Smooth muscle cell (in vitro differentiated cells): ENCODE results near the gene DUSP22. TPM values are rescaled to one million over a fixed set of nuclear protein-coding genes. Genes with fewer than 3 reads are reported as not detected.

ENCODE experiments used
- DNase-seq: peaks from one replicate; lab custom pipeline; 2025; ENCODE audit not compliant: unreplicated experiment; lab: John Stamatoyannopoulos, UW
- H2AFZ ChIP-seq: fragments of 200-600 bp; sonication (generic); 2 replicates; pipeline ENCODE4 v1.6.0; 2016; ENCODE audit warnings: antibody characterized with exemption, low read depth, mild to moderate bottlenecking
- H3F3A ChIP-seq: fragments of 200-600 bp; sonication (generic); 2 replicates; pipeline ENCODE4 v1.6.0; 2017; ENCODE audit warnings: antibody characterized with exemption, low read depth
- H3K27ac ChIP-seq: fragments of 200-600 bp; sonication (generic); 2 replicates; pipeline ENCODE4 v1.5.1; 2016; ENCODE audit warnings: low read depth, mild to moderate bottlenecking
- H3K27me3 ChIP-seq: fragments of 200-600 bp; sonication (generic); 2 replicates; pipeline ENCODE4 v1.6.1; 2016; ENCODE audit warnings: low read depth, mild to moderate bottlenecking
- H3K36me3 ChIP-seq: fragments of 200-600 bp; sonication (generic); 2 replicates; pipeline ENCODE4 v1.5.1; 2016; ENCODE audit warnings: low read depth
- H3K4me1 ChIP-seq: fragments of 200-600 bp; sonication (generic); 2 replicates; pipeline ENCODE4 v1.5.1; 2016; ENCODE audit warnings: low read depth
- H3K4me2 ChIP-seq: fragments of 200-600 bp; sonication (generic); 2 replicates; pipeline ENCODE4 v1.6.0; 2016; ENCODE audit warnings: mild to moderate bottlenecking
- H3K4me3 ChIP-seq: fragments of 200-600 bp; sonication (generic); 2 replicates; pipeline ENCODE4 v1.5.1; 2016; ENCODE audit warnings: mild to moderate bottlenecking
- H3K79me2 ChIP-seq: fragments of 200-600 bp; sonication (generic); 2 replicates; pipeline ENCODE4 v1.6.0; 2016; ENCODE audit warnings: low read depth, mild to moderate bottlenecking
- H3K9ac ChIP-seq: fragments of 200-600 bp; sonication (generic); 2 replicates; pipeline ENCODE4 v1.6.0; 2016; ENCODE audit warnings: low read depth
- H3K9me3 ChIP-seq: fragments of 200-600 bp; sonication (generic); replicated peaks from 2 replicates; pipeline ENCODE4 v1.5.1; 2016; ENCODE audit warnings: low read depth
- H4K20me1 ChIP-seq: fragments of 200-600 bp; sonication (generic); 2 replicates; pipeline ENCODE4 v1.6.0; 2016; ENCODE audit warnings: low read depth
- WGBS: methylation state at CpG from one replicate; pipeline ENCODE4 v1.1.7; 2016; ENCODE audit warnings: low lambda C conversion rate; 5-methylcytosine and 5-hydroxymethylcytosine counted together
- polyA plus RNA-seq: library from polyadenylated mRNA; unstranded; fragments of >200 nt; fragmentation: Nextera tagmentation; extraction: Ambion mirVana; gene quantifications from 2 replicates; pipeline ENCODE4 v1.2.1, GENCODE V29; 2016
- total RNA-seq: library from RNA; depleted of rRNA; stranded (reverse); fragments of >200 nt; gene quantifications from 2 replicates; pipeline ENCODE4 v1.2.3, GENCODE V29; 2014
- TF ChIP-seq, protein P1 (sequence below): fragments of 200-600 bp; sonication (generic); IDR thresholded peaks from 2 replicates; pipeline ENCODE4 v1.5.1; 2017; ENCODE audit warnings: borderline replicate concordance, mild to moderate bottlenecking, antibody characterized with exemption; ENCODE audit not compliant: insufficient read depth, poor library complexity, severe bottlenecking

Gene DUSP22
- total and polyA plus RNA-seq, 2 experiments from 2014 or later: 16.3 to 19.1 TPM

DNA sequence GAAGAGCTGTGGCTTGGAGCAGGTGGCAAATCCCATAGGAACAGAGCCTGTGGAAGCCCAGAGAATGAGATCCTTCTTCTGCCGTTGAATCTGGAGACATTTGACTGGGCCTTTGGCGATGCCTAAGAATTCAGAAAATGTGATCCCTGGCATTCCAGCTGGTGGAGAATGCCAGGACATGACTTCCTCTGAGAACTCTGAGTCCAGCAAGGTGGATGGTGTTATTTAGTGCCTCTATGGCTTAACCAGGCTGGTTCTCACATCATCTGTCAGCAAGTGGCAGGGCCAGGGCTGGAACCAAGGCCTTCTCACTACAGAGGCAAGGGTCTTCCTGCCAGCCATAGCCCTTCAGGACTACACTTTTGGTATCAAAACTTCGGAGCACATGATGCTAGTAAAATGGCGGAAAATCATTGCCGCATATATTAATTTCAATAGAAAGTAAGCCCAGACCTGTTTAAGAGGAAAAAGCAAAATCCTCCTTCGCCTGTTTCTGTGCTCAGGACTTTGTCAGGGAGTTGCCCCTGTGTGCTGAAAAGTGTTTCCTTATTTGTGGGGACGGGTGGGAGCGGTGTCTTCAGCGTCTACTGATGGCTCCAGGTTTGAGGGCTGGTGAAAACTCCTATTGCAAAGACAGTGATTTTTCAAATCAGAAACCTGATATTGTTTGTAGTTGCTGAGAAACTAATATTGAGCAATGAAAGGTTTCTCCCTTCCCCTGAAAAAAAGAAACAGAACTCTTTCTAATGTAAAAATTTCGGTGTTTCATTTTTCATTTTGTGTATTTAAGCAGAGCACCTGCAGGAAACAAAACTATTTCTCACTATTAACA lies 23.9 kb downstream of the DUSP22 start:
- Histone ChIP-seq H3K36me3 (no peaks in the 10 kb centered on the region), H3K27ac (no peak overlapping the region), H3F3A (no peaks in the 10 kb centered on the region), H3K79me2 (no peaks in the 10 kb centered on the region), H3K4me2 (no peak overlapping the region), H3K4me1 (no peaks in the 10 kb centered on the region), H4K20me1 (peaks cover 50% of the 10 kb centered on the region), H3K27me3 (no peaks in the 10 kb centered on the region), H3K9ac (no peak overlapping the region), H3K4me3 (no peak overlapping the region), H3K9me3 (peaks cover 5% of the 10 kb centered on the region), H2AFZ (no peak overlapping the region)
- DNase-seq: no peak
- WGBS: 84% methylated on average over 10 of the region's 10 CpGs
- TF ChIP-seq, protein P1, sequence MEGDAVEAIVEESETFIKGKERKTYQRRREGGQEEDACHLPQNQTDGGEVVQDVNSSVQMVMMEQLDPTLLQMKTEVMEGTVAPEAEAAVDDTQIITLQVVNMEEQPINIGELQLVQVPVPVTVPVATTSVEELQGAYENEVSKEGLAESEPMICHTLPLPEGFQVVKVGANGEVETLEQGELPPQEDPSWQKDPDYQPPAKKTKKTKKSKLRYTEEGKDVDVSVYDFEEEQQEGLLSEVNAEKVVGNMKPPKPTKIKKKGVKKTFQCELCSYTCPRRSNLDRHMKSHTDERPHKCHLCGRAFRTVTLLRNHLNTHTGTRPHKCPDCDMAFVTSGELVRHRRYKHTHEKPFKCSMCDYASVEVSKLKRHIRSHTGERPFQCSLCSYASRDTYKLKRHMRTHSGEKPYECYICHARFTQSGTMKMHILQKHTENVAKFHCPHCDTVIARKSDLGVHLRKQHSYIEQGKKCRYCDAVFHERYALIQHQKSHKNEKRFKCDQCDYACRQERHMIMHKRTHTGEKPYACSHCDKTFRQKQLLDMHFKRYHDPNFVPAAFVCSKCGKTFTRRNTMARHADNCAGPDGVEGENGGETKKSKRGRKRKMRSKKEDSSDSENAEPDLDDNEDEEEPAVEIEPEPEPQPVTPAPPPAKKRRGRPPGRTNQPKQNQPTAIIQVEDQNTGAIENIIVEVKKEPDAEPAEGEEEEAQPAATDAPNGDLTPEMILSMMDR: no peak

GRCh38 chr6:316753-317038 lies 24.4 kb downstream of the DUSP22 start:
- no peaks in the 10 kb centered on the region for H3K27me3 ChIP-seq
- H3K27ac ChIP-seq: no peak overlapping the region
- no peak overlapping the region for H3K4me3 ChIP-seq
- H3K79me2 ChIP-seq: no peaks in the 10 kb centered on the region
- no peak overlapping the region for H3K9ac ChIP-seq
- no peak overlapping the region for H3K4me2 ChIP-seq
- H4K20me1 ChIP-seq: peaks cover 55% of the 10 kb centered on the region
- no peaks in the 10 kb centered on the region for H3K36me3 ChIP-seq
- no peak for DNase-seq
- H3K4me1 ChIP-seq: no peaks in the 10 kb centered on the region
- peaks cover 5% of the 10 kb centered on the region for H3K9me3 ChIP-seq
- H3F3A ChIP-seq: no peaks in the 10 kb centered on the region
- no peak overlapping the region for H2AFZ ChIP-seq
- TF ChIP-seq, protein P1: no peak

DNA sequence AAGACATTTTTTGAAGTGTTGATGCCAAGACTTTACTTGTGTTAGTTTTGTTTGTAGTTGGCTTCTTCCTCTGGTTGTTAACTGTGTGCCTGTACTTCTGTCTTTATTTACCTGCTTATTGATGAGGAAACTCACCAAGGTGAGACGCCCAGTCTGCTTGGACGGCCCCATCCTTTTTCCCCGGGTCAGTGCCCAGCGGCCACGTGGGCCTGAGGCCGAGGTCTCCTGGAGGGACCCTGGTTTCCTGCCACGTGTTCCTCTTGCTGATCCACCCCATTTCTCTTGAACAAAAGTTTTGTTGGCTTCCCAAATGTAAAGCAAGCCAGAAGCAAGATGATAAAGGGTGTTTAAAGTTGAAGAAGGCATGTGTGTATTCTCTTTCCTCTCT lies 24.8 kb downstream of the DUSP22 start:
- no peaks in the 10 kb centered on the region for H3F3A ChIP-seq
- TF ChIP-seq, protein P1: no peak
- no peaks in the 10 kb centered on the region for H3K79me2 ChIP-seq
- H3K27ac ChIP-seq: no peak overlapping the region
- H3K4me2 ChIP-seq: no peak overlapping the region
- 78% methylated on average over 7 of the region's 7 CpGs for WGBS
- no peaks in the 10 kb centered on the region for H3K36me3 ChIP-seq
- H3K4me3 ChIP-seq: no peak overlapping the region
- no peaks in the 10 kb centered on the region for H3K27me3 ChIP-seq
- no peak for DNase-seq
- H4K20me1 ChIP-seq: peaks cover 59% of the 10 kb centered on the region
- no peaks in the 10 kb centered on the region for H3K4me1 ChIP-seq
- H3K9ac ChIP-seq: no peak overlapping the region
- no peak overlapping the region for H2AFZ ChIP-seq
- H3K9me3 ChIP-seq: peaks cover 5% of the 10 kb centered on the region

DNA sequence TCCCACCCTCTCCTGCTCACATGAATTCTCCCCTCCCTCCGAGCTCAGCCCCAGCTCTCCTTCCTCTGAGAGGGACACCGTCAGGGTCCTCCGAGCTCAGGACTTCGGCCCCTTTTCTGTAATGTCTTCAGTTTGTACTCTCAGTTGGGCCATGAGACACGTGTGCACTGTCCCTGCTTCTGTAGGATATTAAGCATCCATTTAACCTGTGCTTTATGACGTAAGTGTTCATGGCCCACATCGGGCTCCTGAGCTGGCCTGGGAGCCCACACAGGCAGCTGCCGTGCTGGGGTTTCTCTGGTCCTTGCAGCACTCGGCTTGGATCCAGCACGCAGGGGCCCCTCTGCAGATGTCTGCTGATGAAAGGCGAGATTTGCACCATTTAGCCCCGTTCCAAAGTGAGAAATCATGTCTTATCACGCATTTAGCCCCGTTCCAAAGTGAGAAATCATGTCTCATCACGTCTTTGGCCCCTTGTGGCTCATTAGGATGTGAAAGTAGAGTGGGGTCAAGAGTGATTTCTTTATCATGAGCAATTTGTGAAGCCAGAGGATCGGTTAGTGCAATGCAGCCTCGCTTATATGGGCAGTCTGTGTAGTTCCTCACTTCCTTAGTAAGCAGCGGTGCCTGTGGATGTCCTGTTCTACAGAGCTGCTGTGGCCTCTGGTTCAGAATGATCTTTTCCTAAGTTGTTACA lies 25.3 kb downstream of the DUSP22 start:
- Histone ChIP-seq H3K9me3 (peaks cover 5% of the 10 kb centered on the region), H3F3A (no peaks in the 10 kb centered on the region)

More for the DNA sequence above, 25.3 kb downstream of the DUSP22 start:
- TF ChIP-seq, protein P1: no peak
- Histone ChIP-seq H3K36me3 (no peaks in the 10 kb centered on the region), H2AFZ (no peak overlapping the region), H3K27ac (no peak overlapping the region), H4K20me1 (peaks cover 63% of the 10 kb centered on the region), H3K4me1 (no peaks in the 10 kb centered on the region), H3K27me3 (no peaks in the 10 kb centered on the region), H3K79me2 (no peaks in the 10 kb centered on the region), H3K9ac (no peak overlapping the region), H3K4me2 (no peak overlapping the region), H3K4me3 (no peak overlapping the region)
- WGBS: 65% methylated on average over 18 of the region's 18 CpGs
- no peak for DNase-seq
